ENCODE measurements around the gene PRR35.

Gene PRR35

GRCh38 chr16:589658-590187 lies 29.5 kb downstream of the PRR35 start, which contains the start of gene RAB40C:
TSS of gene RAB40C (plus strand) at chr16:590066. CDS start at chr16:590292, 226 bp downstream.
- H3K4me3 ChIP-seq (ENCODE audit: low read length in 2 of 2) = peak within 1 kb of the TSS; percentile 89 to 95
- H3K36me3 ChIP-seq (ENCODE audit: control insufficient read depth in 2 of 2, insufficient read depth in 2 of 2, low read length in 2 of 2) = no peaks in the 10 kb centered on the region
- peak within 1 kb of the TSS; percentile 97 to 98 for H3K27ac ChIP-seq (ENCODE audit: low read depth in 2 of 2, low read length in 2 of 2)
- peaks cover 0 to 2% of the 10 kb centered on the region in 2 donors for H3K27me3 ChIP-seq (ENCODE audit: control insufficient read depth in 2 of 2, insufficient read depth in 2 of 2, low read length in 2 of 2)
- H3K4me1 ChIP-seq (ENCODE audit: control insufficient read depth in 2 of 2, insufficient read depth in 2 of 2, low read length in 2 of 2) = peaks cover 50 to 55% of the 10 kb centered on the region in 2 donors
- H3K9me3 ChIP-seq (ENCODE audit: control insufficient read depth in 2 of 2, low read length in 2 of 2) = no peaks in the 10 kb centered on the region
- peak within 1 kb of the TSS; percentile 96 to 98 for H3K9ac ChIP-seq (ENCODE audit: low read depth in 1 of 2, low read length in 2 of 2)

GRCh38 chr16:590188-590814 lies 30.1 kb downstream of the PRR35 start:
- peak overlapping the region; percentile 92 to 98 for H3K9ac ChIP-seq (ENCODE audit: low read depth in 1 of 2, low read length in 2 of 2)
- H3K27me3 ChIP-seq (ENCODE audit: control insufficient read depth in 2 of 2, insufficient read depth in 2 of 2, low read length in 2 of 2) = peaks cover 0 to 2% of the 10 kb centered on the region in 2 donors
- no peaks in the 10 kb centered on the region for H3K9me3 ChIP-seq (ENCODE audit: control insufficient read depth in 2 of 2, low read length in 2 of 2)
- H3K4me1 ChIP-seq (ENCODE audit: control insufficient read depth in 2 of 2, insufficient read depth in 2 of 2, low read length in 2 of 2) = peaks cover 55 to 58% of the 10 kb centered on the region in 2 donors
- peak overlapping the region; percentile 92 to 96 for H3K27ac ChIP-seq (ENCODE audit: low read depth in 2 of 2, low read length in 2 of 2)
- peak overlapping the region; percentile 88 to 95 for H3K4me3 ChIP-seq (ENCODE audit: low read length in 2 of 2)
- no peaks in the 10 kb centered on the region for H3K36me3 ChIP-seq (ENCODE audit: control insufficient read depth in 2 of 2, insufficient read depth in 2 of 2, low read length in 2 of 2)

GRCh38 chr16:590815-591200 lies 30.6 kb downstream of the PRR35 start:
- H3K36me3 ChIP-seq (ENCODE audit: control insufficient read depth in 2 of 2, insufficient read depth in 2 of 2, low read length in 2 of 2) = peaks cover 0 to under 1% of the 10 kb centered on the region in 2 donors
- peak overlapping the region; percentile 88 to 95 for H3K4me3 ChIP-seq (ENCODE audit: low read length in 2 of 2)
- peak overlapping the region; percentile 92 to 98 for H3K9ac ChIP-seq (ENCODE audit: low read depth in 1 of 2, low read length in 2 of 2)
- peak overlapping the region; percentile 92 to 96 for H3K27ac ChIP-seq (ENCODE audit: low read depth in 2 of 2, low read length in 2 of 2)
- H3K27me3 ChIP-seq (ENCODE audit: control insufficient read depth in 2 of 2, insufficient read depth in 2 of 2, low read length in 2 of 2) = peaks cover 0 to 2% of the 10 kb centered on the region in 2 donors
- peaks cover 56 to 58% of the 10 kb centered on the region in 2 donors for H3K4me1 ChIP-seq (ENCODE audit: control insufficient read depth in 2 of 2, insufficient read depth in 2 of 2, low read length in 2 of 2)
- no peaks in the 10 kb centered on the region for H3K9me3 ChIP-seq (ENCODE audit: control insufficient read depth in 2 of 2, low read length in 2 of 2)

GRCh38 chr16:591231-591630 lies 31.0 kb downstream of the PRR35 start:
- peak overlapping the region; percentile 92 to 96 for H3K27ac ChIP-seq (ENCODE audit: low read depth in 2 of 2, low read length in 2 of 2)
- H3K9ac ChIP-seq (ENCODE audit: low read depth in 1 of 2, low read length in 2 of 2) = peak overlapping the region; percentile 92 to 98
- H3K9me3 ChIP-seq (ENCODE audit: control insufficient read depth in 2 of 2, low read length in 2 of 2) = no peaks in the 10 kb centered on the region
- H3K36me3 ChIP-seq (ENCODE audit: control insufficient read depth in 2 of 2, insufficient read depth in 2 of 2, low read length in 2 of 2) = peaks cover 0 to 4% of the 10 kb centered on the region in 2 donors
- H3K4me3 ChIP-seq (ENCODE audit: low read length in 2 of 2) = peak overlapping the region; percentile 88 to 95
- peaks cover 0 to 2% of the 10 kb centered on the region in 2 donors for H3K27me3 ChIP-seq (ENCODE audit: control insufficient read depth in 2 of 2, insufficient read depth in 2 of 2, low read length in 2 of 2)
- peaks cover 56 to 58% of the 10 kb centered on the region in 2 donors for H3K4me1 ChIP-seq (ENCODE audit: control insufficient read depth in 2 of 2, insufficient read depth in 2 of 2, low read length in 2 of 2)

- H3K9ac ChIP-seq (ENCODE audit: low read depth in 1 of 2, low read length in 2 of 2) = peak overlapping the region; percentile 66 to 98
- H3K4me3 ChIP-seq (ENCODE audit: low read length in 2 of 2) = peak overlapping the region; percentile 41 to 61
- no peaks in the 10 kb centered on the region for H3K27me3 ChIP-seq (ENCODE audit: control insufficient read depth in 2 of 2, insufficient read depth in 2 of 2, low read length in 2 of 2)
- H3K9me3 ChIP-seq (ENCODE audit: control insufficient read depth in 2 of 2, low read length in 2 of 2) = no peaks in the 10 kb centered on the region
- peak overlapping the region; percentile 92 to 96 for H3K27ac ChIP-seq (ENCODE audit: low read depth in 2 of 2, low read length in 2 of 2)
- H3K36me3 ChIP-seq (ENCODE audit: control insufficient read depth in 2 of 2, insufficient read depth in 2 of 2, low read length in 2 of 2) = peaks cover 0 to 9% of the 10 kb centered on the region in 2 donors
- H3K4me1 ChIP-seq (ENCODE audit: control insufficient read depth in 2 of 2, insufficient read depth in 2 of 2, low read length in 2 of 2) = peaks cover 56% of the 10 kb centered on the region in 2 donors
Measured at GRCh38 chr16:591892-592517, 31.8 kb downstream of the PRR35 start.

GRCh38 chr16:592518-593306 lies 32.5 kb downstream of the PRR35 start:
- H3K36me3 ChIP-seq (ENCODE audit: control insufficient read depth in 2 of 2, insufficient read depth in 2 of 2, low read length in 2 of 2) = peaks cover 0 to 9% of the 10 kb centered on the region in 2 donors
- H3K9me3 ChIP-seq (ENCODE audit: control insufficient read depth in 2 of 2, low read length in 2 of 2) = no peaks in the 10 kb centered on the region
- peak overlapping the region; percentile 92 to 96 for H3K27ac ChIP-seq (ENCODE audit: low read depth in 2 of 2, low read length in 2 of 2)
- H3K9ac ChIP-seq (ENCODE audit: low read depth in 1 of 2, low read length in 2 of 2) = peak overlapping the region; percentile 66 to 98
- H3K4me1 ChIP-seq (ENCODE audit: control insufficient read depth in 2 of 2, insufficient read depth in 2 of 2, low read length in 2 of 2) = peaks cover 51 to 54% of the 10 kb centered on the region in 2 donors
- H3K4me3 ChIP-seq (ENCODE audit: low read length in 2 of 2) = peak overlapping the region; percentile 41 to 61
- H3K27me3 ChIP-seq (ENCODE audit: control insufficient read depth in 2 of 2, insufficient read depth in 2 of 2, low read length in 2 of 2) = no peaks in the 10 kb centered on the region

GRCh38 chr16:593406-593805 lies 33.2 kb downstream of the PRR35 start:
- H3K36me3 ChIP-seq (ENCODE audit: control insufficient read depth in 2 of 2, insufficient read depth in 2 of 2, low read length in 2 of 2) = peaks cover 0 to 9% of the 10 kb centered on the region in 2 donors
- H3K9me3 ChIP-seq (ENCODE audit: control insufficient read depth in 2 of 2, low read length in 2 of 2) = no peaks in the 10 kb centered on the region
- H3K27ac ChIP-seq (ENCODE audit: low read depth in 2 of 2, low read length in 2 of 2) = peak overlapping the region; percentile 92 to 96
- H3K4me3 ChIP-seq (ENCODE audit: low read length in 2 of 2) = peak overlapping the region; percentile 54 to 61
- H3K4me1 ChIP-seq (ENCODE audit: control insufficient read depth in 2 of 2, insufficient read depth in 2 of 2, low read length in 2 of 2) = peaks cover 46 to 47% of the 10 kb centered on the region in 2 donors
- peak overlapping the region; percentile 66 to 98 for H3K9ac ChIP-seq (ENCODE audit: low read depth in 1 of 2, low read length in 2 of 2)
- H3K27me3 ChIP-seq (ENCODE audit: control insufficient read depth in 2 of 2, insufficient read depth in 2 of 2, low read length in 2 of 2) = no peaks in the 10 kb centered on the region

- H3K27ac ChIP-seq (ENCODE audit: low read depth in 2 of 2, low read length in 2 of 2) = peak overlapping the region; percentile 92 to 96
- peaks cover 0 to 12% of the 10 kb centered on the region in 2 donors for H3K36me3 ChIP-seq (ENCODE audit: control insufficient read depth in 2 of 2, insufficient read depth in 2 of 2, low read length in 2 of 2)
- peaks cover 43 to 49% of the 10 kb centered on the region in 2 donors for H3K4me1 ChIP-seq (ENCODE audit: control insufficient read depth in 2 of 2, insufficient read depth in 2 of 2, low read length in 2 of 2)
- H3K9ac ChIP-seq (ENCODE audit: low read depth in 1 of 2, low read length in 2 of 2) = peak overlapping the region; percentile 63 to 98
- H3K27me3 ChIP-seq (ENCODE audit: control insufficient read depth in 2 of 2, insufficient read depth in 2 of 2, low read length in 2 of 2) = no peaks in the 10 kb centered on the region
- peak overlapping the region; percentile 54 to 61 for H3K4me3 ChIP-seq (ENCODE audit: low read length in 2 of 2)
- no peaks in the 10 kb centered on the region for H3K9me3 ChIP-seq (ENCODE audit: control insufficient read depth in 2 of 2, low read length in 2 of 2)
Measured at GRCh38 chr16:593807-594206, 33.6 kb downstream of the PRR35 start.

GRCh38 chr16:595094-595528 lies 34.9 kb downstream of the PRR35 start:
- H3K27me3 ChIP-seq (ENCODE audit: control insufficient read depth in 2 of 2, insufficient read depth in 2 of 2, low read length in 2 of 2) = no peaks in the 10 kb centered on the region
- H3K27ac ChIP-seq (ENCODE audit: low read depth in 2 of 2, low read length in 2 of 2) = no peak overlapping the region
- H3K36me3 ChIP-seq (ENCODE audit: control insufficient read depth in 2 of 2, insufficient read depth in 2 of 2, low read length in 2 of 2) = peaks cover 0 to 18% of the 10 kb centered on the region in 2 donors
- H3K4me3 ChIP-seq (ENCODE audit: low read length in 2 of 2) = no peak overlapping the region
- H3K4me1 ChIP-seq (ENCODE audit: control insufficient read depth in 2 of 2, insufficient read depth in 2 of 2, low read length in 2 of 2) = peaks cover 43 to 55% of the 10 kb centered on the region in 2 donors
- no peaks in the 10 kb centered on the region for H3K9me3 ChIP-seq (ENCODE audit: control insufficient read depth in 2 of 2, low read length in 2 of 2)
- peak overlapping the region in 1 of 2 donors; percentile 24 for H3K9ac ChIP-seq (ENCODE audit: low read depth in 1 of 2, low read length in 2 of 2)
